ENCODE measurements around the gene NOP9. TPM values are rescaled to one million over a fixed set of nuclear protein-coding genes. Genes with fewer than 3 reads are reported as not detected.

NOP9 gene
- total RNA-seq, 4 donors from 2014 or later: 18.8 to 20.9 (median 19.3) TPM

- H3K4me3 ChIP-seq: no peak overlapping the region
- in situ Hi-C loops (cut with MboI; ENCODE audit: low pct_ligation_motif_present in 1 of 4, low pct_unique_long_range_greater_than_20kb in 1 of 4, low sequenced_read_pairs in 3 of 4): no loop called here
- TF ChIP-seq, protein P1, sequence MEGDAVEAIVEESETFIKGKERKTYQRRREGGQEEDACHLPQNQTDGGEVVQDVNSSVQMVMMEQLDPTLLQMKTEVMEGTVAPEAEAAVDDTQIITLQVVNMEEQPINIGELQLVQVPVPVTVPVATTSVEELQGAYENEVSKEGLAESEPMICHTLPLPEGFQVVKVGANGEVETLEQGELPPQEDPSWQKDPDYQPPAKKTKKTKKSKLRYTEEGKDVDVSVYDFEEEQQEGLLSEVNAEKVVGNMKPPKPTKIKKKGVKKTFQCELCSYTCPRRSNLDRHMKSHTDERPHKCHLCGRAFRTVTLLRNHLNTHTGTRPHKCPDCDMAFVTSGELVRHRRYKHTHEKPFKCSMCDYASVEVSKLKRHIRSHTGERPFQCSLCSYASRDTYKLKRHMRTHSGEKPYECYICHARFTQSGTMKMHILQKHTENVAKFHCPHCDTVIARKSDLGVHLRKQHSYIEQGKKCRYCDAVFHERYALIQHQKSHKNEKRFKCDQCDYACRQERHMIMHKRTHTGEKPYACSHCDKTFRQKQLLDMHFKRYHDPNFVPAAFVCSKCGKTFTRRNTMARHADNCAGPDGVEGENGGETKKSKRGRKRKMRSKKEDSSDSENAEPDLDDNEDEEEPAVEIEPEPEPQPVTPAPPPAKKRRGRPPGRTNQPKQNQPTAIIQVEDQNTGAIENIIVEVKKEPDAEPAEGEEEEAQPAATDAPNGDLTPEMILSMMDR (IDR thresholded peaks at IDR 0.05): no peak
- TF ChIP-seq POLR2AphosphoS5 (IDR thresholded peaks at IDR 0.05) (no peak), EP300 (IDR thresholded peaks at IDR 0.05; ENCODE audit: low read depth) (no peak), POLR2A (IDR thresholded peaks at IDR 0.05) (no peak)
- DNase-seq: no peak
- intact Hi-C loops (cut with DNase I; ENCODE audit: low total_unique reads): no loop called here
- no peaks in the 10 kb centered on the region for H3K36me3 ChIP-seq
- 68 to 83% methylated on average over 1 to 6 of the region's 6 CpGs for WGBS, 2 donors (ENCODE audit: low coverage in 1 of 2)
- H3K27ac ChIP-seq: no peak overlapping the region
- H3K4me1 ChIP-seq: peaks cover 0 to 7% (median 0%) of the 10 kb centered on the region in 4 donors
- H3K9me3 ChIP-seq: no peaks in the 10 kb centered on the region
- peaks cover under 1% of the 10 kb centered on the region for H3K27me3 ChIP-seq
Observed at GRCh38 chr14:24324024-24324423, 24.4 kb downstream of the NOP9 start.

DNA sequence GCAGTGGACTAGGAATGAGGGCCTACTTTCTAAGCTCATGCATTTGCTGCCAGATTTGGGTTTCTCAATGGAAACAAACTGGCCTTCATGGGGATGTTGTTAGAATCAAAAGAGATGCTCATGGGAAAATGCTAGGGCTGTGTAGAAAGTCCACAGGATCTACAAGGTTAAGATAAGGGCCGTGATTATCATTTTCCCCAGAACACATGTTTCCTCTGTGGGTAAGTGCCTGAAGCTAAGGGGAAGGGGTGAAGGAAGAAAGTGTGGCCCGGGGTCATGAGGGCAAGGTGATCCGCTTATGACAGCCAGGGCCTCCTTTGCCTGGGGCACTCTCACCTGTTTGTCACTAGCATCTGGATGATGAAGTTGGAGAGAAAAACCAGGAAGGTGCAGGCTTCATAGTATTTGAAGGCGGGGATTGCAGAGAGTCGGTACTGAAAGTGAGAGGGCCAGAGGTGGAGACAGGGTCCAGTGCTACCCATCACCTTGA lies 25.4 kb downstream of the NOP9 start:
- in situ Hi-C loops (cut with MboI; ENCODE audit: low pct_ligation_motif_present in 1 of 4, low pct_unique_long_range_greater_than_20kb in 1 of 4, low sequenced_read_pairs in 3 of 4) (loop anchor here in 1 of 4 donors (25.0 kb wide), 1 partner anchor 112 kb away; the partner anchor contains the start of genes CBLN3, KHNYN and SDR39U1), intact Hi-C loops (cut with DNase I; ENCODE audit: low total_unique reads) (no loop called here)
- no peaks in the 10 kb centered on the region for H3K9me3 ChIP-seq
- TF ChIP-seq, protein P1 (IDR thresholded peaks at IDR 0.05): no peak
- TF ChIP-seq POLR2AphosphoS5 (IDR thresholded peaks at IDR 0.05): no peak
- TF ChIP-seq POLR2A (IDR thresholded peaks at IDR 0.05): no peak
- no peak for TF ChIP-seq EP300 (IDR thresholded peaks at IDR 0.05; ENCODE audit: low read depth)
- WGBS, 2 donors (ENCODE audit: low coverage in 1 of 2): 60 to 81% methylated on average over 1 to 5 of the region's 5 CpGs
- H3K4me3 ChIP-seq: no peak overlapping the region
- no peaks in the 10 kb centered on the region for H3K27me3 ChIP-seq
- H3K27ac ChIP-seq: no peak overlapping the region
- no peaks in the 10 kb centered on the region for H3K36me3 ChIP-seq
- no peak for DNase-seq
- H3K4me1 ChIP-seq: peaks cover 0 to 13% (median 0%) of the 10 kb centered on the region in 4 donors

GRCh38 chr14:24325963-24326362 lies 26.3 kb downstream of the NOP9 start:
- no peak for DNase-seq
- 83% methylated on average over 9 of the region's 9 CpGs; no CpG with 5 or more reads in 1 of the 2 donors for WGBS, 2 donors (ENCODE audit: low coverage in 1 of 2)
- Histone ChIP-seq H3K4me1 (peaks cover 0 to 13% (median 0%) of the 10 kb centered on the region in 4 donors), H3K27me3 (no peaks in the 10 kb centered on the region), H3K36me3 (no peaks in the 10 kb centered on the region), H3K9me3 (no peaks in the 10 kb centered on the region), H3K27ac (no peak overlapping the region), H3K4me3 (no peak overlapping the region)
- TF ChIP-seq, protein P1 (IDR thresholded peaks at IDR 0.05): no peak
- TF ChIP-seq POLR2AphosphoS5 (IDR thresholded peaks at IDR 0.05): no peak
- TF ChIP-seq POLR2A (IDR thresholded peaks at IDR 0.05): no peak
- TF ChIP-seq EP300 (IDR thresholded peaks at IDR 0.05; ENCODE audit: low read depth): no peak
- in situ Hi-C loops (cut with MboI; ENCODE audit: low pct_ligation_motif_present in 1 of 4, low pct_unique_long_range_greater_than_20kb in 1 of 4, low sequenced_read_pairs in 3 of 4): loop anchor here in 1 of 4 donors (25.0 kb wide), 1 partner anchor 111 kb away; the partner anchor contains the start of genes CBLN3, KHNYN and SDR39U1
- intact Hi-C loops (cut with DNase I; ENCODE audit: low total_unique reads): no loop called here

- WGBS, 2 donors (ENCODE audit: low coverage in 1 of 2): 40 to 88% methylated on average over 1 to 2 of the region's 2 CpGs
- Histone ChIP-seq H3K4me1 (peaks cover under 1 to 18% (median 4%) of the 10 kb centered on the region in 4 donors), H3K4me3 (no peak overlapping the region), H3K27ac (no peak overlapping the region), H3K36me3 (no peaks in the 10 kb centered on the region), H3K27me3 (no peaks in the 10 kb centered on the region), H3K9me3 (no peaks in the 10 kb centered on the region)
- TF ChIP-seq EP300 (IDR thresholded peaks at IDR 0.05; ENCODE audit: low read depth) (no peak), POLR2A (IDR thresholded peaks at IDR 0.05) (no peak), POLR2AphosphoS5 (IDR thresholded peaks at IDR 0.05) (no peak)
- TF ChIP-seq, protein P1 (IDR thresholded peaks at IDR 0.05): no peak
- intact Hi-C loops (cut with DNase I; ENCODE audit: low total_unique reads): no loop called here
- DNase-seq: no peak
- in situ Hi-C loops (cut with MboI; ENCODE audit: low pct_ligation_motif_present in 1 of 4, low pct_unique_long_range_greater_than_20kb in 1 of 4, low sequenced_read_pairs in 3 of 4): loop anchor here in 1 of 4 donors (25.0 kb wide), 1 partner anchor 110 kb away; the partner anchor contains the start of genes CBLN3, KHNYN and SDR39U1
Observed at GRCh38 chr14:24327303-24327702, 27.7 kb downstream of the NOP9 start.

All from transverse colon (tissue), 4 donors.